RWPE2 (cell line): ENCODE data around the gene CACYBP.

Experiments
- ATAC-seq: fragments of 200-7000 bp; cut with Tn5 transposase; 3 replicates; pipeline ENCODE4 v1.9.1; 2021; ENCODE audit warnings: low read depth
- DNase-seq: peaks from one replicate; pipeline ENCODE4 v3.0.0-alpha.2; 2020; ENCODE audit warnings: low spot score
- H3K27ac ChIP-seq: fragments of 450-650 bp; 2 replicates; pipeline ENCODE4 v1.5.1; 2017; ENCODE audit warnings: mild to moderate bottlenecking; ENCODE audit not compliant: poor library complexity, severe bottlenecking
- H3K27me3 ChIP-seq: fragments of 250-450 bp; sonication (Bioruptor Pico); 2 replicates; pipeline ENCODE4 v1.5.1; 2021; ENCODE audit warnings: mild to moderate bottlenecking, moderate library complexity; ENCODE audit not compliant: insufficient read depth, poor library complexity, severe bottlenecking
- H3K36me3 ChIP-seq: fragments of 250-450 bp; sonication (Bioruptor Pico); 2 replicates; pipeline ENCODE4 v1.5.1; 2020; ENCODE audit warnings: low read depth, mild to moderate bottlenecking, moderate library complexity
- H3K4me1 ChIP-seq: fragments of 250-450 bp; sonication (Bioruptor Pico); 2 replicates; pipeline ENCODE4 v1.5.1; 2021; ENCODE audit warnings: mild to moderate bottlenecking, moderate library complexity; ENCODE audit not compliant: insufficient read depth, poor library complexity, severe bottlenecking
- H3K4me3 ChIP-seq: fragments of 250-450 bp; sonication (Bioruptor Pico); 2 replicates; pipeline ENCODE4 v1.5.1; 2021; ENCODE audit warnings: mild to moderate bottlenecking, moderate library complexity; ENCODE audit not compliant: severe bottlenecking
- H3K9me3 ChIP-seq: fragments of 250-450 bp; sonication (Bioruptor Pico); 2 replicates; pipeline ENCODE4 v1.5.1; 2021; ENCODE audit warnings: mild to moderate bottlenecking, moderate library complexity; ENCODE audit not compliant: severe bottlenecking
- TF ChIP-seq, protein P1 (sequence below): fragments of 450-650 bp; IDR thresholded peaks from one replicate; pipeline ENCODE4 v1.5.1; 2017; ENCODE audit warnings: mild to moderate bottlenecking, moderate library complexity; ENCODE audit not compliant: poor library complexity, severe bottlenecking

CACYBP gene

DNA sequence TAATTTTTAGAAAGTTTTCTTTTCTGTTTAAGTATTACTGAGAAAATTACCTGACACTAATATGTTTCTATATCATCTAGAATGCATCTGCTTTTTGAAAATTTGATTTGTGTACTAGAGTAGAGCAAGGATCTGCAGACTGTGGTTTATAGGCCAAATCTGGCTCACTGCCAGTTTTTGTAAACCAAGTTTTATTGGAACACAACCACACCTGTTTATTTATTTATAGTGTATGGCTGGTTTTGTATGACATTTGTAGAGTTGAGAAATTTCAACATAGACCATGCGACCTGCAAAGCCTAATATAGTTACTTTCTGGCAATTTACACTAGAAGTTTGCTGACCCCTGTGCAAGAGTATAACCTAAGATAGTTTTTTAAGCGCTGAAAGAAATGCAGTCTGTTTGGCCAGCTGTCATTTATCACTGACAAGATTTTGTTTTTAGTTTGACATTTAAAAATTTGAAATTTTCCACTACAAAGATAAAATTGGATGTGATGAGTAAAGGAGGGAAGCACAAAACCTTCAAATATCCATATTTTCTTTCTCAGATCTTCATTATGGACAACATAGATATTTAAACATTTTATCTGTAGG is 36.1 kb upstream of the CACYBP start:
- Histone ChIP-seq H3K4me3 (no peak overlapping the region), H3K27ac (no peak overlapping the region), H3K27me3 (no peaks in the 10 kb centered on the region), H3K36me3 (no peaks in the 10 kb centered on the region), H3K9me3 (no peaks in the 10 kb centered on the region), H3K4me1 (peaks cover 11% of the 10 kb centered on the region)
- no peak for ATAC-seq
- DNase-seq: no peak
- TF ChIP-seq, protein P1, sequence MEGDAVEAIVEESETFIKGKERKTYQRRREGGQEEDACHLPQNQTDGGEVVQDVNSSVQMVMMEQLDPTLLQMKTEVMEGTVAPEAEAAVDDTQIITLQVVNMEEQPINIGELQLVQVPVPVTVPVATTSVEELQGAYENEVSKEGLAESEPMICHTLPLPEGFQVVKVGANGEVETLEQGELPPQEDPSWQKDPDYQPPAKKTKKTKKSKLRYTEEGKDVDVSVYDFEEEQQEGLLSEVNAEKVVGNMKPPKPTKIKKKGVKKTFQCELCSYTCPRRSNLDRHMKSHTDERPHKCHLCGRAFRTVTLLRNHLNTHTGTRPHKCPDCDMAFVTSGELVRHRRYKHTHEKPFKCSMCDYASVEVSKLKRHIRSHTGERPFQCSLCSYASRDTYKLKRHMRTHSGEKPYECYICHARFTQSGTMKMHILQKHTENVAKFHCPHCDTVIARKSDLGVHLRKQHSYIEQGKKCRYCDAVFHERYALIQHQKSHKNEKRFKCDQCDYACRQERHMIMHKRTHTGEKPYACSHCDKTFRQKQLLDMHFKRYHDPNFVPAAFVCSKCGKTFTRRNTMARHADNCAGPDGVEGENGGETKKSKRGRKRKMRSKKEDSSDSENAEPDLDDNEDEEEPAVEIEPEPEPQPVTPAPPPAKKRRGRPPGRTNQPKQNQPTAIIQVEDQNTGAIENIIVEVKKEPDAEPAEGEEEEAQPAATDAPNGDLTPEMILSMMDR: no peak

DNA sequence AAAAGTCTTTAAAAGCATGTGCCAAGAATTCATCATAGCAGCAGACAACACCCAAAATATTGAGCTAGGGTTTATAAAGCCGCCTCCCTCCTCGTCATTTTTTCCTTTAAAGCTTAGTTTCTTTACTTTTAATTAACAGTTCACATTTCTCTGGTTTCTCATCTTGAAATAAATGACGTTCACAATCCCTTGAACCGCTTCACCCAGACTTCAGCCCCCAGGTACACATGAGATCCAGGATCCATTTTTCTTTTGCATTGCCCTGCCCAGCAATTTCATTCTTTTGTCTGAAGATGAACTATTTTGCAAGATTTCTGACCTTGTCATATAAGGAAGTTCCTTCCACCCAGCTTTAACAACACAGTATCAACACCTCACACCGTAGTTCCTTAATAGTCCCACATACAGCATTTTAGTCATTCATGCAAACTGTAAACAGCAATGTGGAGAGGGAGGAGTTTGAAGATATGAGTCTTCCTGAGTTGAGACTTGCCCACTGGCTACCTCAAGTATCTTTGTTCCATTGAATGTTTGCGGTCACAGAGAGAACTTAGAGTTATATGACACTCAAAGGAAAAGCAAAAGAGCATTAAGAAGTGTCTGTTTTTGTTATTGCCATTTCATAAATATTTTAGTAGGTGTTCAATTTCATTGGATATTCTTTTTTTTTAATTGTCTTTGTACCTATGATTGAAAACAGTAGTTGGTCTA is 35.3 kb upstream of the CACYBP start:
- TF ChIP-seq, protein P1: no peak
- Histone ChIP-seq H3K4me3 (no peak overlapping the region), H3K27ac (no peak overlapping the region)

DNA sequence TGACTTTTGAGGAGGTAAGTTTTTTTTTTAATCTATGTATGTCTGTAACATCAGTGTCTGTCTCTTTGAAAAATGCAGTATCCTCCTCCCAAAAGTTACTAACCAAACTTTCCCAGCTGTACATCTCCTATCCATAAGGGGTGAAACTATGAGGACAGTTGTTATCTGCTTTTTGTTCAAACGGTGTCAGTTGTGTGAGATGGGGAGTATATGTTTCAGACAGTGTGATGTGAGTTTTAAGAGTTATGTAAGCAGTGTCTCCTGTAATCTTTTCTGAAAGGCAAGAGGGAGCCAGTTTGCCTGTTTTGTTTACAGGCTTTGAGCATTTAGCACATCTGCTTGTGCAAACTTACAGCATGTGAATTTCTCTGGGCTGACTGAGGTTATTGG is 34.8 kb upstream of the CACYBP start:
- DNase-seq: no peak
- no peaks in the 10 kb centered on the region for H3K27me3 ChIP-seq
- TF ChIP-seq, protein P1: no peak
- no peaks in the 10 kb centered on the region for H3K36me3 ChIP-seq
- H3K4me3 ChIP-seq: no peak overlapping the region
- H3K9me3 ChIP-seq: no peaks in the 10 kb centered on the region
- no peak for ATAC-seq
- peaks cover 11% of the 10 kb centered on the region for H3K4me1 ChIP-seq
- no peak overlapping the region for H3K27ac ChIP-seq

More for the DNA sequence above, 35.3 kb upstream of the CACYBP start:
- H3K36me3 ChIP-seq: no peaks in the 10 kb centered on the region
- ATAC-seq (peak; percentile 93), DNase-seq (no peak)
- no peaks in the 10 kb centered on the region for H3K9me3 ChIP-seq
- peaks cover 11% of the 10 kb centered on the region for H3K4me1 ChIP-seq
- H3K27me3 ChIP-seq: no peaks in the 10 kb centered on the region

DNA sequence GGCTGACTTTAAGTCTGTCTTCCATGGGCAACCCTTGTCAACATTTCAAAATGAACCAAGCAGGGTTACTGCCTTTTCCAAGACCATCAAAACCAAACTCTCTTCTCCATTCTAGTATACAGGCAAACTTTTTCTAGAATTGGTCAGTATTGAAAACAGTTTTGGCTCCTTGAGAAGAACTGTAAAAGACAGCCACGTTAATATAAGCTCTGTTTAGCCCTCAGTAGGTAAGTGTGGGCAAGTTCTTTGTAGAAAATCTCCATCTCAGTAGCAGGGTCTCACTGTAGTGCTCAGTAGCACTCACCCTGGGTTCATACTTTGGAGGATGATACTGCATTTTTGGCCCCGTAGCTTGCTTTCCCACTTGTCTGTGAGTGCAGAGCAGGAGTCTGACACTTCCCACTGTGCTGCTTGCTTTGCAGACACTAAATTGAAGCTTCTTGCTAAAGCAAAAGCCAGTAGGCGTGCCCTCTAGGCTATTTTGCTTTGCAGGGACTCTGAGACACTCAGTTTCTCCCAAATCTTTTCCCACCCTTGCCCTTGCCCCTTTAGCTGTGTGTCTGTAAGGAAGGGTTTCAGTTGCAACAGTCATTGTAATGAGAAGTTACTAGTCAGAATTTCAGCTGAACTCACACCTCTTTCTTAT is 34.3 kb upstream of the CACYBP start:
- TF ChIP-seq, protein P1: no peak
- no peak for ATAC-seq
- peaks cover 11% of the 10 kb centered on the region for H3K4me1 ChIP-seq

More for the DNA sequence above, 34.3 kb upstream of the CACYBP start:
- H3K4me3 ChIP-seq: no peak overlapping the region
- H3K9me3 ChIP-seq: no peaks in the 10 kb centered on the region
- no peak for DNase-seq
- no peaks in the 10 kb centered on the region for H3K27me3 ChIP-seq
- no peak overlapping the region for H3K27ac ChIP-seq
- H3K36me3 ChIP-seq: no peaks in the 10 kb centered on the region
